ENCODE measurements around the gene IFI27L2.
A peak's percentile ranks its signal among the peaks of the same experiment; 100 is the strongest.
"Not testable (repeated sequence)": the region's sequence is repeated elsewhere in the genome, so short reads cannot be mapped to it uniquely, and the experiment has no call there.

Gene IFI27L2, protein sequence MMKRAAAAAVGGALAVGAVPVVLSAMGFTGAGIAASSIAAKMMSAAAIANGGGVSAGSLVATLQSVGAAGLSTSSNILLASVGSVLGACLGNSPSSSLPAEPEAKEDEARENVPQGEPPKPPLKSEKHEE

DNA sequence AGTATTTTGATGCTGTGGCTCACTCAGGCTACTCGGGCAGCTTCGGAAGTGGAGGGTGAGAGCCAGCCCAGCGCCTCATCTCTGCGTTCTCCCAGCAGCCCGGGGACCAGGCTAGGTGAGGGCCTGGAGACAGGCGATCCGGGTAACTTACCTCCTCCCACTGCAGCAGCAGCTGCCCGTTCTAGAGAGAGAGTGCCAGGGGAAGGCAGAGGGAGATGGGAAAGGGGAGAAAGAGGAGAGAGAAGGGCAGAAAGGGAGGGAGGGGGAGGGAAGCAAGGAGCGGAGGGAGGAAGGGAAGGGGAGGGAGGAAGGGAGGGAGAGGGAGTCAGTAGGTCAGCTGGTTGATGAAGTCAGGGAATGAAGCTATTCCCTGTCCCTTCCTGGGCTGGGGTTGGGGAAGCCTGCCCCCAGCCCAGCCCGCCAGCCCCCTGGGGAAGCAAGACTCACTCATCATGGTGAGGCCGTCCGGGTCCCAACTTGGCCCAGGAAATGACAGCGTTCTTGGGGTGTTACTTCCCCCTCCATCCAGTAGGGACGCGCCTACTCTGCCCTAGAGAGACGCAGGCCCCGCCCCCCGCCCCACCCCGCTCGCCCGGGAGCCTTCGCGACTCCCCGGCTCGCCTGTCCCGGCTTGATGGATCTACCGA is at the start of gene IFI27L2:
Gene IFI27L2, minus strand, starts transcription at position 494 of the 647 bp plus-strand sequence. Its CDS starts 40 bp downstream, at position 454.
- peak; percentile 59 to 79 for DNase-seq

DNA sequence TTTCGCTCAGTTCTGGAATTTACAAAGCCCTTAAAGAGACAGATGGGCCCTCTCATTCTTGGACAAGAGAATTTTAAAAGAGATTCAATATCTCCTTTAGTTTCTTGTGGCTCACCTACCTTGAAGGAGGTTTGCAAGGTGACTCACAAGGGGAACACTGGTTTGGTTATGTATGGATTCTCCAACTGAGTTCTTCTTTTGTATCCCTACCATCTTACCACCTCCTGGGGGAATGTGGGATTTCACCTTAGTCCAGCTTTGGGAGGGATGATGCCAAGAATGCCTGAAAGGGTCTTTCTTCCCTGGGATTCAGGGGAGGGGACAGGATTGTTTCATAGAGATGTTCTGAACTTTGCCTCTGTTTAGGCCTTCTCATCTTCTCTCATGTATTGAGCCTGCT is 48.4 kb upstream of the IFI27L2 start:
- DNase-seq = no peak

DNA sequence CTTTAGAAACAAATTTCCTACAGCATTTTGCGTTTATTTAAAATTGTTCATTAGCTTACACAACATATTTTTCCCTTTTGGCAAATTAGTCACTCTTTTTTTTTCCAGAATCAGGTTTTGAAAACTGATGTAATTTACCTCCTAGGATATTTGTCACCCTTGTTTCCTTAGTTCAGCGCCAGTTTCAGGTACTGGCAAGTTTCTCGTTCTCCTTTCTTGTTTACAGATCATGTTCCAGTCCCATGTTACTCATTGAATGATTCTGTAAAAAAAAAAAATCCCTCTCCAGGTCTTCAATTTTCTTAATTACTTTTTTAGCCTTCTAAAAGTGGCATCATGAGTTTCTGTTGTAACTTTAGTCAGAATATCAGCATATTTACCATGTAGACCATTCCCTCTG is 47.4 kb upstream of the IFI27L2 start:
- DNase-seq = no peak

DNA sequence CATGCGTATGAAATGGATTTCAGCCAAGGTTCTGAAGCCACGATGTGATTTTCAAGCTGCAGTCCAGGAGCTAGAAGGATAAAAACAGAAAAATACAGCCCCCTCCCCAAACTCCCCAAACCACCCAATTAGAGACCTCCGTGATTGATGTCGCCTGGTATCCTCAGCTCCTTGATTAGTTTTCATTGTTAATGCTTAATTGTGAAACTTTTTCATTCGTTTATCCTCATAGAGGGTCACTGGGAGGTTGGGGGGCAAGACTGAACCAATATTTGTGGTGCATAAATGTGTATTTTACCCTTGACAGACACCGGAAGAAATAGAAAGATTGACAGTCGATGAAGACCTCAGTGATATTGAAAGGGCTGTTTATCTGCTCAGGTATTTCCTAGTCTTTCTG is 46.3 kb upstream of the IFI27L2 start:
- no peak for DNase-seq

DNA sequence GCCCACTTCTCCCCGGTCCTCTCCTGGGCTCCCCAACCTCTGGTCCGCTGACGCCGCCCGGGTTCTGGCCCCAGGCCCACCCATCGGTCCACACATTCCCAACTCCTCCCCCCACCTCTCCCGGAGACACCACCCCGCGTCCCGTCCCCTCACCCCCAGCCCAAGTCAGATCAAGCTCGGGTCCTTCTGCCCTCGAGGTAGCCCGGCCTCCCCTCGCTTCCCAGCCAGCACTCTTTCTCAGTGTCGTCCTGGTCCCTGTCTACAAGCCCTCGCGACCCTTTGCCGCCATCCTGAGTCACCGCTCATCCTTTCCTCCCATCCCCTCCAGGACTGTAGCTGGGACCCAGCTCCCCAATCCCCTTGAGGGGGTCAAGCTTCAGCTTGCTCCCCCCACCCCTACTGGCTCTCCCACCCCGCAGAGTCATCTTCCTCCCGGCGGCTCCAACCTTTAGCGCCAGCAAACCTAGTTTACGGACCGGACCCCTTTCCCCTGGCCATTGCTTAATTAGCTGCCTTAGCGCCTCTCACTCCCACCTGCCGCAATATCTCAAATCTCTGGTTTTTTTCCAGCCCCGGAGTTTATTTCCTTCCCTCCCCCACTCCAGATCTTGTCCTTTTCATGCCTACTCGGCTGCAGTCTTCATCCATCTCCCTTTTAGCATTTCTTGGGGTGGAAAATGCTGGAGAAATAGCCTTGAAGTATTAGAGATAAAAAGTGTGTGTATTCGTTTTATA is 45.8 kb upstream of the IFI27L2 start:
- DNase-seq = peak in 1 of 2 donors; percentile 16

DNA sequence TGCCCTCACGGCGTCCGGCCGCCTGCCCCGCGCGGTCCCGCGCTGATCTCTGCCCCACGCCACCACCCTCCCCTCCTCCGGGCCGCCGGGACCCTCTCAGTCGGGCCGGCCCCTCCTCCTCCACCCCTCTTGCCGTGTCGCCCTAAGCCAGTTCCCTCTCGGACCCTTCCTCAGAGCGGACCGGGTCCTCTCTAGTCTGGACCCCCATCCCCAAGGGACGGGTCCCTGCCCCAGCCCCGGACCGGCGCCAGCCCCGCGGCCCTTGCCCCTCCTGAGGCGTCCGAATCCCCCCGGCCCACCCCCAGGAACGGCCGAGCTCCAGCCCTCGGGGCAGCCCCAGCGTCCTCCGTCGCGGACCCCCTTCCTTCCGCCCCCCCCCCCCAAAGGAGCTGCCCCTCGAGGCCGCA is 45.2 kb upstream of the IFI27L2 start:
- DNase-seq = no peak

DNA sequence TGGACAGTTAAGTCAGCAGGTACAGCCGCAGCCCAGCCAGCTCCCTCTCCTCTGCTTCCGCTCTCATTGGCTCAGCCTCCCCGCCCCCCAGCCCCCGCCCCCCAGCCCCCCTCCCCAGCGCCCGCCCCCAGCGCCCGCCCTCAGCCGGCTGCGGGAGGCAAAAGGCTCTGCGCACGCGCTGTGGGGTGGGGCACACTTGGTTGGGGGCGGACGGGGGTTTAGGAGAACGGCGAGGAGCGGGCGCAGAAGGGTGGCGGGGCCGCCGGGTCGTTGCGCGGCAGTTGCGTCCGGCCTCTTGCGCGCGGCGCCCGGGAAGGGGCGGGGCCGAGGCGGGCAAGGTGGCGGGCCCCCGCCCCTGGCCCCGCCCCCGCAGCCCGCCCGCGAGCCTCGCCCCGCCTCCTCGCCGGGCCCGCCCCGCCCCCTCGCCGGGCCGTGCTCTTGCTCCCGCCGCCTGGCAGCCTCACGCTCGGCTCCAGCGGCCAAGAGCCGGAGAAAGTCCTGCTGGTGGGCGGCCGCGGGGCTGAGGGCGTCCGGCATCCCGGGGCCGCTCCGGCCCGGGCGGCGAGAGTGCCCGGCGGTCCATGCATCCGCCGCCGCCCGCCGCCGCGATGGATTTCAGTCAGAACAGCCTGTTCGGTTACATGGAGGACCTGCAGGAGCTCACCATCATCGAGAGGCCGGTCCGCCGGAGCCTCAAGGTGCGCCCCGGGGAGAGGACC is 44.6 kb upstream of the IFI27L2 start, which contains the start of gene PPP4R4:
Gene PPP4R4, plus strand, starts transcription at position 438 of the 719 bp plus-strand sequence. Its CDS starts 144 bp downstream, at position 582.
- DNase-seq = peak; percentile 90 to 91

DNA sequence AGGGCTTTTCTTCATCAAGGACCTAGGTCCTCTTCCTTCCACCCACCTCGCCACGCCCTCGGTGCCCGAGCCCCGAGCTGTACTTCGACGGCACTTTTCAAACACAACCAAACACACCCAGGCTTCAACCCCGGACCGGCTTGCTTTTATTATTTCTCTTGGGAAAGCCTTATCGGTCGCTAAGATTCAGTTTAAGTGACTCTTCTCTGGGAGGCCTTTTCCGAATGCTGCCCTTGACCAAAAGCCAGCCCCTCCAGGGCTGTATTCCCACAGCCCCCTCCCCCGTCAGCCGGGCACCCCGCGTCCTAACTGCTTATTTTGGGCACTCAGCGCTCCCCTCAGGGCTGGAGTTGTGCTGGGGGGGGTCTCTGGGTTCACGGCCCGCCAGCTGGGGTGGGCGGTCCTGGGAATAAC is 44.1 kb upstream of the IFI27L2 start:
- DNase-seq = peak in 1 of 2 donors; percentile 14

DNA sequence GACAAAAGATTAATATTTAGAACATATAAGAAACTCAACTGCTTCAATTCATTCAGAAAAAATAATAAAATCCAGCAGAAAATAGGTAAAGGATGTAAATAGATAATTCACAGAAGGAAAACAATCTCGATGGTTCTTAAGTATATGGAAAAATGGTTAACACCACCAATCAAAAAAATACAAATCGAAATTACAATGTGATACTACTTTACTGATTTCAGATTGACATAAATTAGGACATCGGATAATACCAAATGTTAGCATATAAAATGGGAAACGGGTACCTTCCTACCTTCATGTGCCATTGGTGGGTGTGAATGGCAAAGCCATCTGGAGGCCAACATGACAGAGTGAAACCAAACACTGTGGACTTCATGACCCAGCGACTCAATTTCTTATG is 43.1 kb upstream of the IFI27L2 start:
- DNase-seq = no peak

DNA sequence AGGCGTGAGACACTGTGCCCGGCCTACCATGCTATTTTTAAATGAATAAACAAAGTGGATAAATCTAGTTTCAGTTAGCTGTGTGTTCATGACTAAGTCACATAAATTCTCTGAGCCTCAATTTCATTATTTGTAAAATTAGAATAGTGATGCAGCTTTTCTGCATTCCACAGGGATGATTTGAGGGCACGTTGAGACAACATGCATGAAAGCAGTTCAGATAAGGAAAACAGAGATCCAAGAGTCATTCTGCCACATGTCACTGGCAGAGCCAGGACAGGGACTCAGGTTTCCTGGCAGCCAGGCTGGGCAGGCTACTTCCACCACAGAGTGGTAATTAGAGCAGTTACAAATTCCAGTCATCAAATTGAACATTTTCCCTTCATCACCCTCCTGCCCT is 41.8 kb upstream of the IFI27L2 start:
- no peak for DNase-seq

DNA sequence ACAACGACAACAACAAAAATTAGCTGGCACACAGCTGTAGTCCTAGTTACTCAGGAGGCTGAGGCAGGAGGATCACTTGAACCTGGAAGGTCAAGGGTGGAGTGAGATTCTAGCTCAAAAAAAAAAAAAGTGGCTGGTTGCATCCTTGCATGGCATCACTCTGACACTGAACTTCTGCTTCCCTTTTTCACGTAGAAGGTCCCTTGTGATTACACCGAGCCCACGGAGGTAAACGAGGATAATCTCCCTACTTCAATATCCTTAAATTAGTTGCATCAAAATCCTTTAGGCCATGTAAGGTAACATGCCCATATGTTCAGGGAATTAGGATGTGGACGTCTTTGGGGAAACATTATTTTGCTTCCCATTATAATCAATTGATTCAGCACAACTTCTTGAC is 40.7 kb upstream of the IFI27L2 start:
- no peak for DNase-seq

DNA sequence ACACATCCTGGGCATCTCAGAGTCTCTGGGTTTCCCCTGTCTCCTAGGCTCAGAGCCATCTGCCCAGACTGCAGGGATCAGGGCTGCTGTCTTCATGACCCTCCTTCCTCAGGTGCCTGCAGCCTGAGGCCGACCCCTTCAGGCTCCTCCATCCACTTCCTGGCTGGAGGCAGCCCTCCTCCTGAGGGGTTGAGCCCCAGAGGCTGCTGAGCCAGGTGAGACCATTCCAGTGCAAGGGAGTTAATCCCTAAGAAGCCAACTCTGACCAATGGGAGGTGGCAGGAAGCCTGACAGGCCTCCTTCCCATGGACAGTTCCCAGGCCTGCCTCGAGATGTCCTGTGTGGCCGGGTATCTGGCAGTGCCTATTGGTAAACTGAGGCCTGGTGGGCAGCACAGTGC is 36.3 kb upstream of the IFI27L2 start:
- DNase-seq = no peak

DNA sequence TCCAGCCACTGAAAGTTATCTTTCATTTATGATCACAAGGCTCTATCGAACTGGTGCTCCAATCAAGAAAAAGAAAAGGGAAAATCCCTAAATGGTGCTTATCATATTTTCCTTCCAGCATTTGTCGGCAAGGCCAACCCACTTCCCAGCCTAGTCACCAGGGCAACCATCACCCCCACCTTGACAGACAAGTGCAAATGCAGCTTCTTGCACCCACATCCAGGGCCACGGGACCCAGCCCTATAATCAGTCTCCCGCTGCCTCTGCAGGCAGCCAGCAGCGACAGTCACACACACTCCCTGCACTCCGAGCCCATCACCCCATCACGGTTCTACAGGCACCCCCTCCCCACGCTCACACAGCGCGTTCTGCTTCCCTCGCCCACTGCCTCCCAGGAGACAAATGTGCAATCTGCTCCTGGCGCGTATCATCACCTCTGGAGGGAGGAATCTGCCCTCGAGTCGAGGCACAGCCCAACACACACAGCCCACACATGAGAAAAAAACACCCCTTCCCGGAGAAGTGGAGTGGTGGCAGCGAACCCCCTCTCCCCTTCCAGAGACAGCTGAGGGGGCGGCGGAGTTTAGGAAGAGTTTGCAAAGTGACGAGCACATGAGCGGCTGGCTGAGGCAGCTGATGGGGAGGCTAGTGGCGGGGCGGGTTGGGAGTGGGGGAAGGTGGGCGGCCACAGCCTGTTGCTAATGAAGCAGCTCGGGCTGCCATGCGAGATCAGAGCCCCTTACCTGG is 35.5 kb upstream of the IFI27L2 start:
- DNase-seq = no peak

DNA sequence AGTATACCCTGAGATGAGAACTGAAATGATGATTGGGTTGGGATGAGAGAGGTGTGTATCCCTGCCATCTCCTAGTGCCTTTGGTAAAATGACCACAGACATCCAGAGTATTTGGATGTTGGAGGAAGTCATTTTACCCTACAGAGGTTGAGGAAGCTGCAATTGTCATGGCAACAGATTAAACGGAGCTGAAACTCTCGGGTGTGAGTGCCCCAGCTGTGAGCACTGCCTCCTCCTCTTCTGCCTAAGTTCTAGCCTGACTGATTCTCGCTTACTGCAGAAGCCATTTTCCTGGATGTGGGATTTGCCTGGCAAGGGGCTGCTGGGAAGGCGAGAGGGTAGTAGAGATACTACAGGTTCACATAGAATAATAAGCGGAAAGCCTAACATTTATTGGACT is 34.4 kb upstream of the IFI27L2 start:
- peak in 1 of 2 donors; percentile 18 for DNase-seq

DNA sequence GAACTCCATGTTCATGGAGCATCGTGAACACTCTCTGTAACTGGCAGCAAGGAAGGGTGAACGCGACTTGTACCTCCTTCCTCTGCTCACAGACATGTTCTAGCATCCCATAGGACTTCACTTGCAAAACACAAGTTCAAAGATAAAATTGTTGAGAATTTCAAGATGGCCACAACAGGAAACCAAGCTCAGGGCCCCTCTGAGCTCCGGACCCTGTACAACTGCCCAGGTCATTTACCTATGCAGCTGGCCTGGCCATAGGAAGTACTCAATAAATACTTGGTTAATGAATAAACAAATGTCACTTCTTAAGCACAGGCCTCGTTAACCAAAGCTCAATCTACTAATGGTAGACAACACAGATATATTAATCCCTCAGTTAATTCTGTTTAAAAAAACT is 33.1 kb upstream of the IFI27L2 start:
- DNase-seq = no peak

DNA sequence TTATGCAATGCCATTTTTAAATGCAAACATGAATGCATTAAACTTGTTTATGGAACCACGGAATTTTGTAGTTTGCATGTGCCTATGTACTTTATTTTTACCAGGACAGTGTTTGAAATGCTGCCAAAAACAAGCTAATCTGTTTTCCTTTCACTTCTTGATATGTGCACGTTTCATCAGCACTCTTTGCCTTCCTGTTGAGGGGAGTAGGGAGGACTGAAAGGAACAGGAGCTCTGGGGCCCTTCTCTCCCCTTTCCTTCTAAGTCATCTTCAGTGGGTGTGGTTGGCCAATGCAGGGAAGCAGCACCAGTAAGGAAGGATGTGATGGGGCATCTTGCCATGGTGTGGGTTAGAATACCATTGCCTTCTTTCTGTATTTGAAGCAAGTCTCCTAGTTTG is 32.6 kb upstream of the IFI27L2 start:
- no peak for DNase-seq

DNA sequence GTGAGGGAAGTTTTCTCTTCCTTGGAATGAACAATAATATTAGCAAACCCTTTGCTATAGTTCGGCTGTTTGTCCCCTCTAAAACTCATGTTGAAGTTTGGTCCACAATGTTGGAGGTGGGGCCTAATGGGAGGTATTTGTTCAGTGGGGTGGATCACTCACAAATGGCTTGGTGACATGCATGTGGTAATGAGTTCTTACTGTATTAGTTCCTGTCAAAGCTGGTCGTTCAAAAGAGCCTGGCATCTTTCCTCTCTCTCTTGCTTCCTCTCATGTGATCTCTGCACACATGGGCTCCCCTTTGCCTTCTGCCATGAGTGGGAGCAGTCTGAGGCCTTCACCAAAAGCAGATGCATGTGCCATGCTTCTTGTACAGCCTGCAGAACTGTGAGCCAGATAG is 31.7 kb upstream of the IFI27L2 start:
- DNase-seq = no peak

DNA sequence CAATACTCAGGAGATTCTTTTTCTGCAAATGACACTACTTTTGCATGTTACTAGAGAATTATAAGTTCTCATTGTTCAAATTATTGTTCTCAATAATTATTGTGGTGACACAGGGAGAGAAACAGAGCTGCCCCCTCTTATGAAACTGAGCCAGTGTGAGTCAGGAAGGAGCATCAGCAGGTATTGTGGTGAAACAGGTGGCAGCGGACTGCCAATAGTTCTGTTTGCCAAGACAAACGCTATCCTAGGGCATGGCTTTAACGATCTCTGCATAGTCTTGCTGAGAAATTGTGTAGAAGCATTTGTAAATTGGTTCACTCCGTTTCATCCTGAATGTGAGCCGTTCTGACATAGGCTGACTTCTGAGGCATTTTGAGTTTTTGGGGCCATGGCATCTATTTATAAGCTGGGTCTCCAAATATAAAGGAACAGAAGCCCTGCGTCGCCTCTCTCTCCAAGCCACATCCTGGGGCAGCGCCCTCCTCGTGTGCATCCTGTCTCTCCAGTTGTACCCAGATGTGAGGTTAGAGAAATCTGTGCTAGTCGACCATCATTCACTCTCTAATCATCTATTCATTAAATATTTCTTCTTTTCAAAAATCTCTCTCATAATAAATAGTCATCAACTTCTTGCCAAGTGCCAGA is 29.0 kb upstream of the IFI27L2 start:
- peak; percentile 27 to 52 for DNase-seq

DNA sequence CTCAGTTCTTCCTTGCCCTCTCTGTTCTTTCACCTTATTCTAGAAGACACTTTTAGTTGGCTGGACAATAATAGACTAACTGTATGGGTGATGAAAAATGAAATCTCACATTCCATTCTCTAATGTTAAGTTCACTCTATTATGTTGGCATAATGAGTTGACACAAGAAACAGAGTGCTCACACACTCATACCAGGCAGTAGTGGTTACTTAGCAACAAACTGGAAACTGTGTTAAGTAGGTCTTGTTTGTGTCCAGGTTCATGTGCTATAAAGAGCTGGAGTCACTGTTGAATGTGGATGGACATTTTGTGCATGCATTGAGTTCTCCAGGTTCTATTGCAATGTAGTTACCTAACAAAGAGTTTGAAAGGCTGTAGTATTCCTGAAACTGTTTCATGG is 27.8 kb upstream of the IFI27L2 start:
- DNase-seq = no peak

DNA sequence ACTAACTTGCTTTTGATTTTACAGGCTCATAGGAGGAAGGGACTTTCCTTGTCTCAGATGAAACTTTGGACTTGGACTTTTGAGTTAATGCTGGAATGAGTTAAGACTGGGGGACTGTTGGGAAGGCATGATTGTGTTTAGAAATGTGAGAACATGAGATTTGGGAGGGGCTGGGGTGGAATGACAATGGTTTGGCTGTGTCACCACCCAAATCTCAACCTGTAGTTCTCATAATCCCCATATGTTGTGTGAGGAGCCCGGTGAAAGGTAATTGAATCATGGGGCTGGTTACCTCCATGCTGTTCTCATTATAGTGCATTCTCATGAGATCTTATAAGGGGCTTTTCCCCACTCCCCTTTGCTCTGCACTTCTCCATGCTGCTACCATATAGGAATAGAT is 26.7 kb upstream of the IFI27L2 start:
- DNase-seq = not testable (repeated sequence)

DNA sequence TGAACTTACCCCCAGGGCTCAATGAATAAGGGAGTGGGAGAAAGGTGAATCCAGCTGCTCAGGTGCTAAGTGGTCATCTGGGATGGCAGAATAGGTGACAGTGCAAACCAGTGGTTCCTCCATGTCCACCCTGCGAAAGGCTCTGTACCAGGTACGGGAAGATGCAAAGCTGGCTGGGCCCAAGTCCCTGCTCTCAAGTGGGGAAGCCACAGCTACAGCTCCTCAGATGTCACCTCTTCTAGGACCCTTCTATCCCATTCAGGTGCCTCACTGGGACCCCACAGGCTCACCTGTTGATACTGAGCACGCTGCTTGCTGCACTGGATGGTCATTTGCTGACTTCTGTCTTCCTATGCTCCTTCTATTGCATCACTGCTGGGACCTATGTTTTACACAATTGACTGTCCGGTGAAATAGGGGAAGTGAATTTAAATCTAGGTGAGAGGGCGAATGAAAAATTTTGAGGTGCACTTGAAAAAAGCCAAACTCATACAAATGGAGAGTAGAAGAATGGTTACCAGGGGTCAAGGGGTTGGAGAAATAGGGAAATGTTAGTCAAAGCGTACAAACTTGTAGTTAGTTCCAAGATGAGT is 24.4 kb upstream of the IFI27L2 start:
- DNase-seq = no peak

DNA sequence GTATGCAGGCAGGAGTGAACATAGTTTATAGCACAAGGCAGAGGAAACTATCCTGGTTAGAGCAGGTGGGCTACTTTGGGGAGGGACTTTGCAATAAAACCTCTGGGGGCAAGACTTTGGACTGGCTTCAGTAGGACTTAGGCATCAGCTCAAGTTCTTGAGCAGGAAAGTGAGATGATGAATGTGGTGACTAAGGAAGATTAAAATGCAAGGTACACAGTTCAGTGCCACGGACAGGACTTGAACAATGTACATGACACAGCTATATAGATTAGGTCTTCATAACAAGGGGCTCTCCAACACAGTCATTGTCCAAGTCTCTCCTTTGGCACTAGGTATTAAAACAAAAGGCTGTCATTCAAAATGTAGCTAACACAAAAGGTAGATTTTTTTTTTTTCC is 23.3 kb upstream of the IFI27L2 start:
- DNase-seq = no peak
